ENCODE results near the gene SYMPK.
A peak's percentile ranks its signal among the peaks of the same experiment; 100 is the strongest.

Gene SYMPK

GRCh38 chr19:45886427-45887199 is 23.7 kb upstream of the SYMPK start:
- H3K27ac ChIP-seq (ENCODE audit: low read depth, low read length) = peak overlapping the region; percentile 92
- peak overlapping the region; percentile 87 to 98 (median 93) for H3K9ac ChIP-seq (ENCODE audit: low read length in 5 of 5)
- no peaks in the 10 kb centered on the region for H3K9me3 ChIP-seq (ENCODE audit: control insufficient read depth in 5 of 5, low read length in 5 of 5)
- H3K27me3 ChIP-seq (ENCODE audit: control insufficient read depth in 5 of 5, insufficient read depth in 4 of 5, low read length in 5 of 5) = no peaks in the 10 kb centered on the region
- H3K36me3 ChIP-seq (ENCODE audit: control insufficient read depth in 5 of 5, insufficient read depth in 5 of 5, low read length in 5 of 5) = peaks cover 0 to 15% (median 3%) of the 10 kb centered on the region in 5 donors
- H3K4me1 ChIP-seq (ENCODE audit: control insufficient read depth in 5 of 5, insufficient read depth in 5 of 5, low read length in 5 of 5) = peaks cover 3 to 44% (median 42%) of the 10 kb centered on the region in 5 donors
- H3K4me3 ChIP-seq (ENCODE audit: low read depth in 1 of 5, low read length in 5 of 5) = peak overlapping the region; percentile 76 to 93 (median 86)

GRCh38 chr19:45885556-45886426 is 22.8 kb upstream of the SYMPK start, which contains the start of gene IRF2BP1:
TSS of gene IRF2BP1 (minus strand) at chr19:45886141. CDS start at chr19:45885774, 367 bp downstream.
- Histone ChIP-seq H3K4me1 (ENCODE audit: control insufficient read depth in 5 of 5, insufficient read depth in 5 of 5, low read length in 5 of 5) (peaks cover 3 to 44% (median 42%) of the 10 kb centered on the region in 5 donors), H3K36me3 (ENCODE audit: control insufficient read depth in 5 of 5, insufficient read depth in 5 of 5, low read length in 5 of 5) (peaks cover 0 to 15% (median 3%) of the 10 kb centered on the region in 5 donors), H3K4me3 (ENCODE audit: low read depth in 1 of 5, low read length in 5 of 5) (peak within 1 kb of the TSS; percentile 76 to 93 (median 86)), H3K27ac (ENCODE audit: low read depth, low read length) (peak within 1 kb of the TSS; percentile 92), H3K27me3 (ENCODE audit: control insufficient read depth in 5 of 5, insufficient read depth in 4 of 5, low read length in 5 of 5) (no peaks in the 10 kb centered on the region), H3K9ac (ENCODE audit: low read length in 5 of 5) (peak within 1 kb of the TSS; percentile 87 to 98 (median 93)), H3K9me3 (ENCODE audit: control insufficient read depth in 5 of 5, low read length in 5 of 5) (no peaks in the 10 kb centered on the region)

GRCh38 chr19:45884682-45885555 is 22.0 kb upstream of the SYMPK start:
- H3K4me3 ChIP-seq (ENCODE audit: low read depth in 1 of 5, low read length in 5 of 5) = peak overlapping the region in 4 of 5 donors; percentile 76 to 89 (median 82)
- peaks cover 3 to 44% (median 42%) of the 10 kb centered on the region in 5 donors for H3K4me1 ChIP-seq (ENCODE audit: control insufficient read depth in 5 of 5, insufficient read depth in 5 of 5, low read length in 5 of 5)
- H3K9ac ChIP-seq (ENCODE audit: low read length in 5 of 5) = peak overlapping the region in 4 of 5 donors; percentile 83 to 95 (median 86)

GRCh38 chr19:45883881-45884681 is 21.1 kb upstream of the SYMPK start:
- Histone ChIP-seq H3K36me3 (ENCODE audit: control insufficient read depth in 5 of 5, insufficient read depth in 5 of 5, low read length in 5 of 5) (peaks cover 0 to 10% (median 3%) of the 10 kb centered on the region in 5 donors), H3K9ac (ENCODE audit: low read length in 5 of 5) (no peak overlapping the region), H3K9me3 (ENCODE audit: control insufficient read depth in 5 of 5, low read length in 5 of 5) (no peaks in the 10 kb centered on the region), H3K27me3 (ENCODE audit: control insufficient read depth in 5 of 5, insufficient read depth in 4 of 5, low read length in 5 of 5) (no peaks in the 10 kb centered on the region), H3K27ac (ENCODE audit: low read depth, low read length) (no peak overlapping the region), H3K4me3 (ENCODE audit: low read depth in 1 of 5, low read length in 5 of 5) (peak overlapping the region in 1 of 5 donors; percentile 30), H3K4me1 (ENCODE audit: control insufficient read depth in 5 of 5, insufficient read depth in 5 of 5, low read length in 5 of 5) (peaks cover 3 to 44% (median 42%) of the 10 kb centered on the region in 5 donors)

More at GRCh38 chr19:45884682-45885555, 22.0 kb upstream of the SYMPK start:
- no peaks in the 10 kb centered on the region for H3K9me3 ChIP-seq (ENCODE audit: control insufficient read depth in 5 of 5, low read length in 5 of 5)
- peak overlapping the region; percentile 92 for H3K27ac ChIP-seq (ENCODE audit: low read depth, low read length)
- no peaks in the 10 kb centered on the region for H3K27me3 ChIP-seq (ENCODE audit: control insufficient read depth in 5 of 5, insufficient read depth in 4 of 5, low read length in 5 of 5)
- peaks cover 0 to 10% (median 3%) of the 10 kb centered on the region in 5 donors for H3K36me3 ChIP-seq (ENCODE audit: control insufficient read depth in 5 of 5, insufficient read depth in 5 of 5, low read length in 5 of 5)

GRCh38 chr19:45883586-45883880 is 20.6 kb upstream of the SYMPK start:
- peaks cover 0 to under 1% (median 0%) of the 10 kb centered on the region in 5 donors for H3K27me3 ChIP-seq (ENCODE audit: control insufficient read depth in 5 of 5, insufficient read depth in 4 of 5, low read length in 5 of 5)
- peaks cover 3 to 44% (median 42%) of the 10 kb centered on the region in 5 donors for H3K4me1 ChIP-seq (ENCODE audit: control insufficient read depth in 5 of 5, insufficient read depth in 5 of 5, low read length in 5 of 5)
- no peaks in the 10 kb centered on the region for H3K9me3 ChIP-seq (ENCODE audit: control insufficient read depth in 5 of 5, low read length in 5 of 5)
- peaks cover 0 to 10% (median 3%) of the 10 kb centered on the region in 5 donors for H3K36me3 ChIP-seq (ENCODE audit: control insufficient read depth in 5 of 5, insufficient read depth in 5 of 5, low read length in 5 of 5)
- H3K27ac ChIP-seq (ENCODE audit: low read depth, low read length) = no peak overlapping the region
- H3K4me3 ChIP-seq (ENCODE audit: low read depth in 1 of 5, low read length in 5 of 5) = peak overlapping the region in 1 of 5 donors; percentile 30
- H3K9ac ChIP-seq (ENCODE audit: low read length in 5 of 5) = no peak overlapping the region

- Histone ChIP-seq H3K9ac (ENCODE audit: low read length in 5 of 5) (peak overlapping the region in 2 of 5 donors; percentile 40 to 64), H3K4me1 (ENCODE audit: control insufficient read depth in 5 of 5, insufficient read depth in 5 of 5, low read length in 5 of 5) (peaks cover 3 to 44% (median 42%) of the 10 kb centered on the region in 5 donors), H3K4me3 (ENCODE audit: low read depth in 1 of 5, low read length in 5 of 5) (peak overlapping the region in 4 of 5 donors; percentile 8 to 57 (median 28)), H3K9me3 (ENCODE audit: control insufficient read depth in 5 of 5, low read length in 5 of 5) (no peaks in the 10 kb centered on the region), H3K36me3 (ENCODE audit: control insufficient read depth in 5 of 5, insufficient read depth in 5 of 5, low read length in 5 of 5) (peaks cover 0 to 10% (median 3%) of the 10 kb centered on the region in 5 donors), H3K27me3 (ENCODE audit: control insufficient read depth in 5 of 5, insufficient read depth in 4 of 5, low read length in 5 of 5) (peaks cover 0 to 3% (median 0%) of the 10 kb centered on the region in 5 donors), H3K27ac (ENCODE audit: low read depth, low read length) (no peak overlapping the region)
These were observed 20.0 kb upstream of the SYMPK start for GRCh38 chr19:45882652-45883585.

- Histone ChIP-seq H3K4me3 (ENCODE audit: low read depth in 1 of 5, low read length in 5 of 5) (no peak overlapping the region), H3K9me3 (ENCODE audit: control insufficient read depth in 5 of 5, low read length in 5 of 5) (no peaks in the 10 kb centered on the region), H3K9ac (ENCODE audit: low read length in 5 of 5) (no peak overlapping the region), H3K27ac (ENCODE audit: low read depth, low read length) (no peak overlapping the region), H3K27me3 (ENCODE audit: control insufficient read depth in 5 of 5, insufficient read depth in 4 of 5, low read length in 5 of 5) (peaks cover 0 to 8% (median 3%) of the 10 kb centered on the region in 5 donors), H3K4me1 (ENCODE audit: control insufficient read depth in 5 of 5, insufficient read depth in 5 of 5, low read length in 5 of 5) (peaks cover 3 to 45% (median 42%) of the 10 kb centered on the region in 5 donors), H3K36me3 (ENCODE audit: control insufficient read depth in 5 of 5, insufficient read depth in 5 of 5, low read length in 5 of 5) (peaks cover 0 to 10% (median 3%) of the 10 kb centered on the region in 5 donors)
These were observed 19.1 kb upstream of the SYMPK start for GRCh38 chr19:45881909-45882528.

Measured in subcutaneous abdominal adipose tissue (tissue), 5 donors.